ENCODE results near the gene CD6.

DNA sequence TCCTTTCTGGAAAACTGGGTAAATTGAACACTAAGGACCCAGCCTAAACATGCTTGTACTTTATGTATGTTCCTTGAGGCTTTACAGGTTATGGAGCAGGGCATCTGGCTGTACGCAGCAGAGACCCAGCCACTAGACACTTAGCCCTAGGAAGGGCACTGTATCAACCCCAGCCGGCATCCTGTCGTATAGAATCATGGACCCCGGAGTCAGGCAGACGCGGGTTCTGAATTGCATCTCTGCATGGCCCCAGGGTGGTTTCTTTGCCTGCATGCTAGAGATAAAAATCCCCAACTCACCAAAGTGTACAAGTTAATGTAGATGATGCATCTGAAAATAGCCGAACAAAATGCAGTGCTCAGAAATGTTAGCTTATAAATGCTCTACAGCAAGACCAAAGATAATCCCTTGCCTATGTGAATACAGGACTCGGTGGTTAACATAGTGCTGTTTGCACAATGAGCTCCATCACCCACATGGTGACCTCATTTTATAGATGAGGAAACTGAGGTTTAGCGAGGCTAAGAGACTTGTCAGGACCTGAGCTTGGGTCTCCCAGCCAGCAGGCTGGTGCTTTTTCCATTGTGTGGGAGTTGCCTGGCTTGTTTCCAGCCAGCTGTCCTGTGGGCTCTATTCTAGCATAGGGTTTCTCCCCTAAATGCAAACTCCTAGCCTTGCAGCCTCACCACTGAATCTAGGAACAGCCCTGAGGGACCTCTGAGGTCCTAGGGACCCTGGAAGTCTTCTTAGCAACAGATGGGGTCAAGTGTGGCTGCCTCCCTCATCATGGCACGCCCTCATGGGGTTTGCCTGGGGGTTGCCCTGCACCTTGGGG lies 7.3 kb downstream of the CD6 start:
- TF ChIP-seq POLR2AphosphoS5 (IDR thresholded peaks at IDR 0.05; ENCODE audit: low read depth) (peak; percentile 77), CTCF (IDR thresholded peaks at IDR 0.05; ENCODE audit: insufficient read depth, low read length) (no peak), GABPA (IDR thresholded peaks at IDR 0.05; ENCODE audit: low read depth) (no peak)

Data from HL-60 (cell line).